Right cardiac atrium (tissue), 5 donors: Measurements from ENCODE around the gene SUB1. TPM values are rescaled to one million over a fixed set of nuclear protein-coding genes. Genes with fewer than 3 reads are reported as not detected.
"Not testable (repeated sequence)": the region's sequence is repeated elsewhere in the genome, so short reads cannot be mapped to it uniquely, and the experiment has no call there.

Source experiments
- ATAC-seq, 2 donors: fragments of 200-7000 bp; cut with Tn5 transposase; one replicate each; pipeline versions ENCODE4 v1.8.0 to v1.9.1; 2020; ENCODE audit warnings: moderate library complexity in 2 of 2, mild to moderate bottlenecking in 1 of 2
- DNase-seq, 3 donors: peaks; one replicate each; pipeline ENCODE4 v3.0.0-alpha.2; 2020
- H3K27ac ChIP-seq: one replicate; pipeline ENCODE4 v1.5.1; 2013; ENCODE audit warnings: mild to moderate bottlenecking, low read length, control low read depth, moderate library complexity
- H3K27me3 ChIP-seq: one replicate; pipeline ENCODE4 v1.6.1; 2013; ENCODE audit not compliant: control insufficient read depth, insufficient read depth
- H3K4me1 ChIP-seq: one replicate; pipeline ENCODE4 v1.6.1; 2013; ENCODE audit warnings: low read length; ENCODE audit not compliant: control insufficient read depth, insufficient read depth
- H3K4me3 ChIP-seq: one replicate; pipeline ENCODE4 v1.5.1; 2013; ENCODE audit warnings: low read length, control low read depth
- H3K9me3 ChIP-seq: one replicate; pipeline ENCODE4 v1.6.1; 2013; ENCODE audit warnings: low read length; ENCODE audit not compliant: control insufficient read depth
- WGBS: extraction: QIAGEN DNeasy Blood & Tissue Kit; methylation state at CpG from one replicate; pipeline ENCODE4 v1.1.7; 2013; 5-methylcytosine and 5-hydroxymethylcytosine counted together
- intact Hi-C, 4 donors: fragments of 100-400 bp; cut with DNase I; formaldehyde crosslinking; loops; one replicate each; pipeline versions ENCODE4 v1.11.0 to v1.14.0; 2022 to 2023
- long read RNA-seq, 4 donors: library from polyadenylated mRNA; unstranded; transcript quantifications; one replicate each; pipeline ENCODE4 v2.0.0, GENCODE V29; 2020 to 2021
- polyA plus RNA-seq: library from polyadenylated mRNA; stranded (reverse); fragments of 200-250 nt; gene quantifications from one replicate; pipeline ENCODE4 v1.2.3, GENCODE V29; 2013
- total RNA-seq, 4 donors: library from RNA; stranded (reverse); fragmentation: NEBNext Ultra II Directional; extraction: Animal tissue kit (Norgen Biotek cat#: 25700); gene quantifications; one replicate each; pipeline ENCODE4 v1.2.1, GENCODE V29; 2021
- donor health status: healthy with polysubstance abuse.
- donor health status: DM: no; HTN: yes; CAD: no.
- donor health status: DM: no; HTN: no; CAD: no.
- donor health status: DM: no; HTN: yes; CAD: no; lungs with severe emphysema.
- donor health status: DM: yes; HTN: yes; CAD: no.

SUB1 gene
- 100 to 1,000 TPM; 209 to 237 (median 223) TPM for total RNA-seq
- polyA plus RNA-seq = 201 TPM
- long read RNA-seq, donor 1, full-length matches to known transcripts = 154 of 162 reads
- long read RNA-seq, donor 1, partial matches to known transcripts = 5 of 162 reads
- long read RNA-seq, donor 1, other reads (novel, unspliced or antisense) = 3 of 162 reads
- long read RNA-seq, donor 2, transcript SUB1-201 (5 exons, 3,507 nt) = major isoform, 102 of 108 reads
- long read RNA-seq, donor 2, partial matches to known transcripts = 3 of 108 reads
- long read RNA-seq, donor 2, other reads (novel, unspliced or antisense) = 2 of 108 reads
- long read RNA-seq, donor 3, full-length matches to known transcripts = 327 of 354 reads
- long read RNA-seq, donor 3, partial matches to known transcripts = 15 of 354 reads
- long read RNA-seq, donor 3, other reads (novel, unspliced or antisense) = 12 of 354 reads
- long read RNA-seq, donor 4, full-length matches to known transcripts = 71 of 73 reads
- long read RNA-seq, donor 4, partial matches to known transcripts = 1 of 73 reads
- long read RNA-seq, donor 4, other reads (novel, unspliced or antisense) = 1 of 73 reads

GRCh38 chr5:32585446-32586275 lies at the start of gene SUB1:
Gene SUB1 (plus strand): TSS chr5:32585557. CDS start chr5:32588513, 2,956 bp downstream.
- peaks cover 2% of the 10 kb centered on the region for H3K9me3 ChIP-seq
- intact Hi-C loops = loop anchor here in 3 of 4 donors (5.0 to 10.0 kb wide), 2 partner anchors 91 to 93 kb away; no protein-coding TSS in a partner anchor
- H3K27me3 ChIP-seq = no peaks in the 10 kb centered on the region
- DNase-seq (peak; percentile 96 to 98 (median 98)), ATAC-seq (peak; percentile 97 to 98)
- peaks cover 2% of the 10 kb centered on the region for H3K4me1 ChIP-seq
- peak within 1 kb of the TSS; percentile 96 for H3K4me3 ChIP-seq
- peak within 1 kb of the TSS; percentile 97 for H3K27ac ChIP-seq
- under 1% methylated on average over 89 of the region's 89 CpGs for WGBS

GRCh38 chr5:32536246-32536645 lies 49.1 kb upstream of the SUB1 start:
- WGBS = 91% methylated on average over 4 of the region's 4 CpGs
- no peak for DNase-seq
- Histone ChIP-seq H3K27ac (no peak overlapping the region), H3K9me3 (peaks cover 2% of the 10 kb centered on the region), H3K4me1 (no peaks in the 10 kb centered on the region), H3K4me3 (no peak overlapping the region), H3K27me3 (no peaks in the 10 kb centered on the region)
- ATAC-seq = no peak
- intact Hi-C loops = no loop called here

- ATAC-seq, H3K9me3 ChIP-seq, H3K27ac ChIP-seq, intact Hi-C loops, DNase-seq, H3K4me3 ChIP-seq, H3K27me3 ChIP-seq, H3K4me1 ChIP-seq: not testable (repeated sequence)
- 62% methylated on average over 7 of the region's 7 CpGs for WGBS
Observed at GRCh38 chr5:32537437-32538029, 47.8 kb upstream of the SUB1 start.

GRCh38 chr5:32538031-32538547 lies 47.3 kb upstream of the SUB1 start:
- DNase-seq (peak; percentile 58 to 89 (median 82)), ATAC-seq (peak; percentile 64 to 84)
- intact Hi-C loops = no loop called here
- Histone ChIP-seq H3K27ac (no peak overlapping the region), H3K9me3 (peaks cover 2% of the 10 kb centered on the region), H3K4me1 (no peaks in the 10 kb centered on the region), H3K27me3 (no peaks in the 10 kb centered on the region), H3K4me3 (no peak overlapping the region)
- WGBS = 51% methylated on average over 7 of the region's 7 CpGs

GRCh38 chr5:32539981-32540845 lies 45.1 kb upstream of the SUB1 start:
- Histone ChIP-seq H3K4me3 (no peak overlapping the region), H3K9me3 (no peaks in the 10 kb centered on the region), H3K27me3 (no peaks in the 10 kb centered on the region), H3K27ac (no peak overlapping the region), H3K4me1 (no peaks in the 10 kb centered on the region)
- intact Hi-C loops = no loop called here
- DNase-seq (no peak), ATAC-seq (no peak)
- 85% methylated on average over 6 of the region's 6 CpGs for WGBS

GRCh38 chr5:32541241-32541640 lies 44.1 kb upstream of the SUB1 start:
- WGBS = 72% methylated on average over 4 of the region's 4 CpGs
- no peaks in the 10 kb centered on the region for H3K4me1 ChIP-seq
- intact Hi-C loops = no loop called here
- ATAC-seq (peak in 1 of 2 donors; percentile 32), DNase-seq (no peak)
- H3K27me3 ChIP-seq = no peaks in the 10 kb centered on the region
- H3K4me3 ChIP-seq = no peak overlapping the region
- H3K27ac ChIP-seq = no peak overlapping the region
- H3K9me3 ChIP-seq = no peaks in the 10 kb centered on the region

GRCh38 chr5:32542216-32543059 lies 42.9 kb upstream of the SUB1 start:
- no peaks in the 10 kb centered on the region for H3K4me1 ChIP-seq
- intact Hi-C loops = no loop called here
- H3K9me3 ChIP-seq = peaks cover 2% of the 10 kb centered on the region
- no peak for DNase-seq
- ATAC-seq = no peak
- 80% methylated on average over 10 of the region's 10 CpGs for WGBS
- H3K4me3 ChIP-seq = no peak overlapping the region
- no peaks in the 10 kb centered on the region for H3K27me3 ChIP-seq
- H3K27ac ChIP-seq = no peak overlapping the region

- ATAC-seq (no peak), DNase-seq (no peak)
- intact Hi-C loops = no loop called here
- Histone ChIP-seq H3K9me3 (peaks cover 2% of the 10 kb centered on the region), H3K27me3 (no peaks in the 10 kb centered on the region), H3K4me3 (no peak overlapping the region), H3K27ac (no peak overlapping the region), H3K4me1 (no peaks in the 10 kb centered on the region)
- WGBS = 92% methylated on average over 8 of the region's 8 CpGs
Observed at GRCh38 chr5:32543291-32543690, 42.1 kb upstream of the SUB1 start.

GRCh38 chr5:32545102-32545800 lies 40.1 kb upstream of the SUB1 start:
- Histone ChIP-seq H3K4me1 (no peaks in the 10 kb centered on the region), H3K4me3 (no peak overlapping the region), H3K9me3 (peaks cover 2% of the 10 kb centered on the region), H3K27ac (no peak overlapping the region), H3K27me3 (no peaks in the 10 kb centered on the region)
- ATAC-seq (no peak), DNase-seq (no peak)
- intact Hi-C loops = no loop called here
- 65% methylated on average over 12 of the region's 12 CpGs for WGBS
